ENCODE data around the gene GNG8. TPM values are rescaled to one million over a fixed set of nuclear protein-coding genes. Genes with fewer than 3 reads are reported as not detected.

The GNG8 gene
- total RNA-seq, 1 experiment from 2014 or later = not detected

GRCh38 chr19:46616631-46617322 lies 19.2 kb downstream of the GNG8 start:
- TF ChIP-seq CTCF (IDR thresholded peaks at IDR 0.05) = peak; percentile 78
- no peak for TF ChIP-seq SIN3A (IDR thresholded peaks at IDR 0.05; ENCODE audit: borderline replicate concordance, insufficient read depth, low read depth, low read length)
- H3K4me1 ChIP-seq (ENCODE audit: control insufficient read depth, insufficient read depth, low read length) = no peaks in the 10 kb centered on the region; the same call in 1 of the 2 replicates
- H3K27ac ChIP-seq (ENCODE audit: low read length) = no peak overlapping the region
- intact Hi-C loops (cut with micrococcal nuclease; ENCODE audit: unreplicated experiment) (no loop called here), in situ Hi-C loops (cut with HindIII; ENCODE audit: low pct_unique_long_range_greater_than_20kb, low sequenced_read_pairs) (no loop called here)
- POLR2A ChIA-PET = no interaction called here
- no peak overlapping the region for H3K4me3 ChIP-seq (ENCODE audit: low read depth in 2 of 2, low read length in 2 of 2)
- CTCF ChIA-PET = interaction anchor here (0.6 to 1.1 kb wide), 6 partner anchors 15 to 1656 kb away, joined by 4 to 8 read pairs (median 4); no protein-coding TSS in a partner anchor
- no peaks in the 10 kb centered on the region for H3K27me3 ChIP-seq (ENCODE audit: control insufficient read depth, insufficient read depth, low read length)
- DNase-seq (ENCODE audit: low read depth, low spot score) (no peak), ATAC-seq (peak; percentile 85)
- no peaks in the 10 kb centered on the region for H3K36me3 ChIP-seq (ENCODE audit: control insufficient read depth, insufficient read depth, low read length)
- H3K9me3 ChIP-seq (ENCODE audit: control insufficient read depth, insufficient read depth, low read depth, low read length) = no peaks in the 10 kb centered on the region
- BruUV-seq (replicated peaks) = no TSS peak

DNA sequence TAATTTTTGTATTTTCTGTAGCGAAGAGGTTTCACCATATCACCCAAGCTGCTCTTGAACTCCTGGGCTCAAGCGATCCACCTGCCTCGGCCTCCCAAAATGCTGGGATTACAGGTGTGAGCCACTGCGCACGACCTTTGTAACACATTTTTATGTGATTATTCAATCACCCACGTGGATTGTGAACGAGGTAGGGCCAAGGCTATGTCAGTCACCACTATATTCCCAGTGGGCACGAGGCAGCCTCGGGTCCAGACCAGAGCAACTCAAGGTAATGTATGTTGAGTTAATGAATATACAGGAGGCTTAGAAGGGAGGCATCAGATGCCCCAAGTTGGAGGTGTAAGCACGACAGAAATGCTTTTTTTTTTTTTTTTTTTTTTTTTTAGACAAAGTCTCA lies 20.0 kb downstream of the GNG8 start:
- ChIA-PET POLR2A (no interaction called here), CTCF (interaction anchor here (0.5 kb wide), 1 partner anchor 67 kb away, joined by 5 read pairs; no protein-coding TSS in a partner anchor)
- TF ChIP-seq SIN3A (IDR thresholded peaks at IDR 0.05; ENCODE audit: borderline replicate concordance, insufficient read depth, low read depth, low read length) = no peak
- no peak for TF ChIP-seq POLR2AphosphoS5 (IDR thresholded peaks at IDR 0.05; ENCODE audit: low read depth, low read length)
- TF ChIP-seq CTCF (IDR thresholded peaks at IDR 0.05) = no peak
- Histone ChIP-seq H3K27ac (ENCODE audit: low read length) (no peak overlapping the region), H3K36me3 (ENCODE audit: control insufficient read depth, insufficient read depth, low read length) (no peaks in the 10 kb centered on the region), H3K4me1 (ENCODE audit: control insufficient read depth, insufficient read depth, low read length) (no peaks in the 10 kb centered on the region; the same call in 1 of the 2 replicates), H3K27me3 (ENCODE audit: control insufficient read depth, insufficient read depth, low read length) (no peaks in the 10 kb centered on the region), H3K4me3 (ENCODE audit: low read depth in 2 of 2, low read length in 2 of 2) (no peak overlapping the region), H3K9me3 (ENCODE audit: control insufficient read depth, insufficient read depth, low read depth, low read length) (no peaks in the 10 kb centered on the region)
- intact Hi-C loops (cut with micrococcal nuclease; ENCODE audit: unreplicated experiment) (no loop called here), in situ Hi-C loops (cut with HindIII; ENCODE audit: low pct_unique_long_range_greater_than_20kb, low sequenced_read_pairs) (no loop called here)
- no peak for ATAC-seq
- DNase-seq (ENCODE audit: low read depth, low spot score) = no peak
- no TSS peak for BruUV-seq (replicated peaks)

- no peak overlapping the region for H3K27ac ChIP-seq (ENCODE audit: low read length)
- ATAC-seq (peak; percentile 87), DNase-seq (ENCODE audit: low read depth, low spot score) (no peak)
- TF ChIP-seq CTCF (IDR thresholded peaks at IDR 0.05) (peak; percentile 85), POLR2AphosphoS5 (IDR thresholded peaks at IDR 0.05; ENCODE audit: low read depth, low read length) (no peak)
- CTCF ChIA-PET = interaction anchor here (0.6 to 1.7 kb wide), 6 partner anchors 13 to 155 kb away, joined by 3 to 10 read pairs (median 4); partner anchors contain the start of genes DACT3 and GNG8
- no peaks in the 10 kb centered on the region for H3K36me3 ChIP-seq (ENCODE audit: control insufficient read depth, insufficient read depth, low read length)
- H3K4me3 ChIP-seq (ENCODE audit: low read depth in 2 of 2, low read length in 2 of 2) = no peak overlapping the region
- BruUV-seq (replicated peaks) = no TSS peak
- no peaks in the 10 kb centered on the region for H3K9me3 ChIP-seq (ENCODE audit: control insufficient read depth, insufficient read depth, low read depth, low read length)
- in situ Hi-C loops (cut with HindIII; ENCODE audit: low pct_unique_long_range_greater_than_20kb, low sequenced_read_pairs) (no loop called here), intact Hi-C loops (cut with micrococcal nuclease; ENCODE audit: unreplicated experiment) (loop anchor here (1.0 kb wide), 1 partner anchor 48 kb away; no protein-coding TSS in a partner anchor)
- POLR2A ChIA-PET = no interaction called here
- no peaks in the 10 kb centered on the region; the same call in 1 of the 2 replicates for H3K4me1 ChIP-seq (ENCODE audit: control insufficient read depth, insufficient read depth, low read length)
- H3K27me3 ChIP-seq (ENCODE audit: control insufficient read depth, insufficient read depth, low read length) = no peaks in the 10 kb centered on the region
These were observed 21.8 kb downstream of the GNG8 start for GRCh38 chr19:46614114-46614722.
